Neuron (in vitro differentiated cells): ENCODE data around the gene CHD5.
"Not testable (repeated sequence)": the region's sequence is repeated elsewhere in the genome, so short reads cannot be mapped to it uniquely, and the experiment has no call there.

ENCODE experiments used
- H2AFZ ChIP-seq: one replicate; pipeline ENCODE4 v1.6.1; 2013; ENCODE audit warnings: low read depth, mild to moderate bottlenecking, inconsistent platforms, low read length, moderate library complexity
- H3K27me3 ChIP-seq: one replicate; pipeline ENCODE4 v1.6.1; 2013; ENCODE audit warnings: low read length; ENCODE audit not compliant: insufficient read depth
- H3K36me3 ChIP-seq: one replicate; pipeline ENCODE4 v1.6.1; 2013; ENCODE audit warnings: low read length; ENCODE audit not compliant: insufficient read depth
- H3K4me1 ChIP-seq: one replicate; pipeline ENCODE4 v1.6.1; 2013; ENCODE audit warnings: low read length; ENCODE audit not compliant: insufficient read depth
- H3K4me3 ChIP-seq: 2 replicates; pipeline ENCODE4 v1.5.1; 2013; ENCODE audit warnings: mild to moderate bottlenecking, low read length, moderate library complexity
- H3K9me3 ChIP-seq: one replicate; pipeline ENCODE4 v1.6.1; 2013; ENCODE audit warnings: low read length

CHD5 gene

DNA sequence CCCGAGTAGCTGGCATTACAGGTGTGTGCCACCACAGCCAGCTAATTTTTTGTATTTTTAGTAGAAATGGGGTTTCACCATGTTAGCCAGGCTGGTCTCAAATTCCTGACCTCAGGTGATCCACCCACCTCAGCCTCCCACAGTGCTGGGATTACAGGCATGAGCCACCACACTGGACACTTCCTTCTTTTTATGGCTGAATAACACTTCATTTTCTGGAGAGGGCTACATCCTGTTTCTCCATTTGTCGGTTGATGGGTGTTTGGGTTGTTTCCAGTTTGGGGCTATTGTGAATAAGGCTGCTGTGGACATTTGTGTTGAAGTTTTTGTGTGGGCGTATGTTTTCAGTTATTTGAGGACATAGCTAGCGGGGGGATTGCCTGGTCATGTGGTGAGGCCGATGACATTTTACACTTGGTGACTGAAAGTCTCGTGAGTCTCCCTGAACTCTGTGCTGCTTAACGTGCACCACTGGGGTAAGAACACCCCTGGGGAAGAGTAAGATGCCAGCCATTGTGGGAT is 116.5 kb downstream of the CHD5 start:
- not testable (repeated sequence) for H3K36me3 ChIP-seq, H2AFZ ChIP-seq, H3K9me3 ChIP-seq, H3K4me3 ChIP-seq, H3K4me1 ChIP-seq
- peaks cover 36% of the 10 kb centered on the region for H3K27me3 ChIP-seq

DNA sequence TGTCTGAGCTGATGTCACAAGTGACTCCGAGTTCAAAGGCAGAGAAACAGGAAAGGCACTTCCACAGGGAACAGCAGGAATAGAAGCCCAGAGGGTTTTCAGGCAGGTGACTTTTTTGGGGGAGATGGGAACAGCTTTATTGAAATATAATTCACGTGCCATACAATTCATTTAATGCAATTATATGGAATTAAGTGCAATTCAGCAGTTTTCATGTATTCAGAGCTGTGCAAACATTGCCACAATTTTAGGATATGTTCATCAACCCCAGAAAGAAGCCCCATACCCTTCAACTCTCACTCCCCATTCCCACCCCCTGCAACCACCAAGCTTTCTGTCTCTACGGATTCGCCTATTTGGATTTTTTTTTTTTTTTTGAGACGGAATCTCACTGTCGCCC is 117.5 kb downstream of the CHD5 start:
- H2AFZ ChIP-seq = no peak overlapping the region
- peaks cover 41% of the 10 kb centered on the region for H3K27me3 ChIP-seq
- no peaks in the 10 kb centered on the region for H3K9me3 ChIP-seq
- H3K36me3 ChIP-seq = no peaks in the 10 kb centered on the region
- no peaks in the 10 kb centered on the region for H3K4me1 ChIP-seq
- no peak overlapping the region for H3K4me3 ChIP-seq

DNA sequence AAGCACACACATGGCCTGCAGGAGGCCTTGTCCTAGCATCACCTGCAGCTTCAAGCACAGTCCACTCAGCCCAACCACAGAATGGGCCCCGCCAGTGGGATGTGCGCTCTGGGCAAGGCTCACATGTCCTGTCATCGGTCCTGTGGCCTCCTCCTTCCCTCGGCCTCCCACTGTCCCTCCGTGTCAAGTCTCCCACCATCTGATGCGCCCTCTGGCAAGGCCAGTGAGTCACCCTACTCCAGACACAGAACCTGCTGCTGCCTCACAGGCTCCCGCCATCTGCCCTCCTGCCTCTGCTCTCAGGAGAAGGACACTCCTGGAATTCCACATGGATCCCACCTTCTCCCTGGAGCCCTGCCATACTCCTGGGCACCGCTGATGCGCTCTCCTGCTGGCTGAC is 120.3 kb downstream of the CHD5 start:
- Histone ChIP-seq H2AFZ (no peak overlapping the region), H3K36me3 (no peaks in the 10 kb centered on the region), H3K9me3 (no peaks in the 10 kb centered on the region), H3K4me3 (no peak overlapping the region), H3K27me3 (peaks cover 22% of the 10 kb centered on the region), H3K4me1 (no peaks in the 10 kb centered on the region)

DNA sequence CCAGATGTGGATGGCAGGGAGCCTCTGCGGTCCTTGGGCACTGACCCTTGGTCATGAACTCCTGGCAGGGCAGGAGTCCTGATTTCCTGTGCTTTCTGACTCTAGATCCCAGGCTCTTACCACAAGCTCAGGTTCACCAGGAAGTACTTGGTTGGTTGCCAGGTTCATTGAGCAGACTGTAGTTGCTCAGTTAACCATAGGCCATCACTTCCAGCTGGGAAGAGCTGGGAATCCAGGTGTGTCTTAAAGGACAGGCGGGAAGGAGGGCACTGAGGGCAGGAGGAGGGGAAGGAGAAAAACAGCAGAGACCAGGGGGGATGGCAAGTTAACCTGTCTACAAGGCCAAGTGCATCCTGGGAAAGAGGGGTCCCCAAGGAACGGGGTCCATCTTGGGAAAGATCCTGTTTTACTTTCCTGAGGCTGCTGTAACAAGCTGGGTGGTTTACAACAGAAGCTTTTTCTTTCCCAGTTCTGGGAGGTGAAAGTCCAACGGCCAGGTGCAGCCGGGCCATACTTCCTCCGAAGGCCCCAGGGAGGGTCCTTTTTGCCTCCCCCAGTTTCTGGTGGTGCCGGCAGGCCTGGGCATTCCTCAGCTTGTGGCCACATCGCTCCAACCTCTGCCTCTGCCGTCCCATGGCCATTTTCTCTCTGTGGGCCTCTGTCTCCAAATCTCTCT is 122.8 kb downstream of the CHD5 start:
- Histone ChIP-seq H3K4me3 (no peak overlapping the region), H3K4me1 (peaks cover 8% of the 10 kb centered on the region), H3K27me3 (peaks cover 22% of the 10 kb centered on the region)

DNA sequence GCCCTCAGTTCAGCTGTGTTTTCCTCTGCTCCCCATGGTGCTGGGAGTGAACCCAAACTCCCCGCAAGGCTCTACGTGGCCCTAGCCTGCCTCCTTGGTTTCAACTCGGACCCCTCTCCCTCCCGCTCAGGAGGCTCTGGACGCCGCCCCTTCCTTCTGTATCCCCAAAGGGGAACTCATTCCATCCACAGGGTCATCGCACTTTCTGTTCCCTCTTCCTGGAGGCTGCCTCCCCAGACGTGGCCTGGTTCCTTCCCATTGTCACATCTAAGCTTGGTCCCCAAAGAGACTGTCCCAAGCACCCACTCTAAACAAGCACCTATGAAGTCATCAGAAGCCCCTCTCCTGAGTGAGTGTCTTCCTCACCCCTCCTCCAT is 123.6 kb downstream of the CHD5 start:
- H2AFZ ChIP-seq = no peak overlapping the region
- peaks cover 8% of the 10 kb centered on the region for H3K4me1 ChIP-seq
- H3K36me3 ChIP-seq = no peaks in the 10 kb centered on the region
- no peaks in the 10 kb centered on the region for H3K9me3 ChIP-seq
- peaks cover 22% of the 10 kb centered on the region for H3K27me3 ChIP-seq
- no peak overlapping the region for H3K4me3 ChIP-seq

More for the DNA sequence above, 122.8 kb downstream of the CHD5 start:
- H3K9me3 ChIP-seq = no peaks in the 10 kb centered on the region
- H2AFZ ChIP-seq = no peak overlapping the region
- H3K36me3 ChIP-seq = no peaks in the 10 kb centered on the region

DNA sequence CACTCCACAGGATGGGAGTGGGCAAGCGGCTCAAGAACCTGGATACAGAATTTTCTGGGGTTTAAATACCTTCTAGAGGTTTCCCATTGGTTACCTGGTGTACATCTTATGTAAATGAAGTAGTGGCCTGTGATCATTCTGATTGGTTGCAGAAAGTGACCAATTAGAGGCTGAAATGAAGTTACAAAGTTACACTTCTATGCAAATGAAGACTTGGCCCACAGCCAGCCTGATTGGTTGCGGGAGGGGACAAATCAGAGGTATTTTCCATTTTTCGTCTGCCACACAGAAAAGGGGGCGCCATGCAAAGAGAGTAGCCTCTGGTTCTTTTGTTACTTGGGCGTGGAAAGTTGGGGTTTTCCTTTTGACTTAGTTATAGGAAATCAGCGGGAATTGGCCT is 125.5 kb downstream of the CHD5 start:
- no peak overlapping the region for H2AFZ ChIP-seq
- no peaks in the 10 kb centered on the region for H3K9me3 ChIP-seq
- no peak overlapping the region for H3K4me3 ChIP-seq

DNA sequence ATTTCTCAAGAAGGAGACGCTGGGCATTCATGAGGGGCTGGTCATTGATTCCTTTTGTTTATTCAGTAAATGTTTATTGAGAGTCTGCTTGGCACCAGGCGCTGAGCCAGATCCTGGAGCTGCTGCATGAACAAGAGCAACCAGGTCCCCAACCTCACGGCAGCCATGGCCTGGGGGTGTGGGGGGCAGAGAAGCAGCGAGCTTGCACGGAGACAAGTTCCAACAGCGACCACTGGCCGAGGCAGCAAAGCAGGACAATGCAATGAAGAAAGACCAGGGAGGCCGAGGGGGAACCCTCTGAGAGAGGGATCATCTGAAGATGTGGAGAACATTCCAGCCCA is 126.9 kb downstream of the CHD5 start:
- no peak overlapping the region for H3K4me3 ChIP-seq
- no peaks in the 10 kb centered on the region for H3K9me3 ChIP-seq
- H3K36me3 ChIP-seq = no peaks in the 10 kb centered on the region
- H3K4me1 ChIP-seq = peaks cover 8% of the 10 kb centered on the region
- no peak overlapping the region for H2AFZ ChIP-seq
- peaks cover 8% of the 10 kb centered on the region for H3K27me3 ChIP-seq

More for the DNA sequence above, 125.5 kb downstream of the CHD5 start:
- H3K36me3 ChIP-seq = no peaks in the 10 kb centered on the region
- H3K4me1 ChIP-seq = peaks cover 8% of the 10 kb centered on the region
- H3K27me3 ChIP-seq = peaks cover 15% of the 10 kb centered on the region

DNA sequence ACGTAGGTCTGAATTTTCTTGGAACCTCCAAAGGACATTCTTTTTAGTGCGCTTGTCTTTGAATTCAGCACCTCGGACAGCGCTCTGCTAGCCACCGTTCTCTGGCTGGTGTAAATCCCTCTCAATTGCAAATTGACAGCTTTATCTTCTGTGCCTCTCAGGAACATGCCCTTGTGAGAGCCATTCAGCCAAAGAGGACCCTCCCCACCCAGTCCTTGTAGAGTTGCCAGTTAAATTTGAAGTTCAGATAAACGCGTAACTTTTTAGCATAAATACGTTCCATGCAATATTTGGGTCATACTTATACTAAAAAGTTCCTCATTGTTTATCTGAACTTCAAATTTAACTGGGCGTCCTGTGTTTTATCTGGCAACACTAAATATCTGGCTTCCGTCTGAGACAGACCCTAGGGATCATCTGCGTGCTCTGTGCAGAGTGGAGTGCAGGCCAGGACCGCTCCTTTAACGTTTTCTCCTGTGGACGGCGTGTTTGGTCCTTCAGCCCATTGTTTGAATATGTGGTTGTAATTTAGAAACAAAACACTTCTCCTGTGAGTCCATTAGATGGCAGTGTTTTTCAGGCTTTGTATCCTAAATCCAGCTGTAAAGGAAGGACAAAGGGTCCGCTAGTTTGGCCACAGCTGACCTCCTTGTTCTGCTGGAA is 127.4 kb downstream of the CHD5 start:
- H3K4me1 ChIP-seq = peaks cover 8% of the 10 kb centered on the region
- no peak overlapping the region for H3K4me3 ChIP-seq
- H2AFZ ChIP-seq = no peak overlapping the region
- H3K36me3 ChIP-seq = no peaks in the 10 kb centered on the region
- no peaks in the 10 kb centered on the region for H3K9me3 ChIP-seq
- H3K27me3 ChIP-seq = peaks cover 6% of the 10 kb centered on the region
